ENCODE data around the gene MRPL34. TPM values are rescaled to one million over a fixed set of nuclear protein-coding genes. Genes with fewer than 3 reads are reported as not detected.

The MRPL34 gene
- total and polyA plus RNA-seq, 9 of the 15 experiments (the other 6 are each of a cell fraction or from before 2014, with no cell fraction given), result 11.5 to 256 (median 72.5) TPM

- TF ChIP-seq, protein P1, sequence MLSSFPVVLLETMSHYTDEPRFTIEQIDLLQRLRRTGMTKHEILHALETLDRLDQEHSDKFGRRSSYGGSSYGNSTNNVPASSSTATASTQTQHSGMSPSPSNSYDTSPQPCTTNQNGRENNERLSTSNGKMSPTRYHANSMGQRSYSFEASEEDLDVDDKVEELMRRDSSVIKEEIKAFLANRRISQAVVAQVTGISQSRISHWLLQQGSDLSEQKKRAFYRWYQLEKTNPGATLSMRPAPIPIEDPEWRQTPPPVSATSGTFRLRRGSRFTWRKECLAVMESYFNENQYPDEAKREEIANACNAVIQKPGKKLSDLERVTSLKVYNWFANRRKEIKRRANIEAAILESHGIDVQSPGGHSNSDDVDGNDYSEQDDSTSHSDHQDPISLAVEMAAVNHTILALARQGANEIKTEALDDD (IDR thresholded peaks at IDR 0.05), result no peak
- TF ChIP-seq KDM2B (CRISPR knock-in tag; IDR thresholded peaks at IDR 0.05), result no peak
- no peak for TF ChIP-seq NFATC3 (IDR thresholded peaks at IDR 0.05)
- no peak for TF ChIP-seq GABPB2 (CRISPR knock-in tag; conservative IDR thresholded peaks at IDR 0.05)
- TF ChIP-seq SPI1 (IDR thresholded peaks at IDR 0.05; ENCODE audit: borderline replicate concordance, low read depth, low read length), result peak; percentile 66
- peak; percentile 93 for TF ChIP-seq L3MBTL2 (IDR thresholded peaks at IDR 0.05)
- TF ChIP-seq PTBP1 (IDR thresholded peaks at IDR 0.05; ENCODE audit: low read depth, low read length), result no peak
- TF ChIP-seq CBX2 (IDR thresholded peaks at IDR 0.05; ENCODE audit: insufficient read depth, low read length, poor library complexity, severe bottlenecking), result no peak
- TF ChIP-seq ZBTB1 (CRISPR knock-in tag; IDR thresholded peaks at IDR 0.05; ENCODE audit: borderline replicate concordance, low read depth), result peak; percentile 38; the same call in 1 of the 2 replicates
- no peak for TF ChIP-seq PHF21A (IDR thresholded peaks at IDR 0.05; ENCODE audit: borderline replicate concordance, low read depth)
- no peak for TF ChIP-seq SRSF9 (IDR thresholded peaks at IDR 0.05; ENCODE audit: borderline replicate concordance, low read depth, low read length)
- no peak for TF ChIP-seq GTF2E2 (tag; IDR thresholded peaks at IDR 0.05)
- TF ChIP-seq, protein P2, sequence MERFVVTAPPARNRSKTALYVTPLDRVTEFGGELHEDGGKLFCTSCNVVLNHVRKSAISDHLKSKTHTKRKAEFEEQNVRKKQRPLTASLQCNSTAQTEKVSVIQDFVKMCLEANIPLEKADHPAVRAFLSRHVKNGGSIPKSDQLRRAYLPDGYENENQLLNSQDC (CRISPR knock-in tag; IDR thresholded peaks at IDR 0.05), result no peak
- TF ChIP-seq ZNF518B (CRISPR knock-in tag; IDR thresholded peaks at IDR 0.05), result no peak
- no peak for TF ChIP-seq ZNF395 (CRISPR knock-in tag; IDR thresholded peaks at IDR 0.05)
Observed at GRCh38 chr19:17281391-17282304, 24.0 kb upstream of the MRPL34 start, which contains the start of gene ANKLE1 (continued).

Data from K562 (cell line).